Neural cell (in vitro differentiated cells): ENCODE results near the gene PDE1C. TPM values are rescaled to one million over a fixed set of nuclear protein-coding genes. Genes with fewer than 3 reads are reported as not detected.

ENCODE experiments used
- H2AFZ ChIP-seq: fragments of 200-600, 300-800 bp; sonication (generic), shearing (Covaris generic); 2 replicates; pipeline ENCODE4 v1.6.0; 2014; ENCODE audit warnings: low read depth, mild to moderate bottlenecking, antibody characterized with exemption, low read length, moderate library complexity
- H3F3A ChIP-seq: fragments of 200-600 bp; shearing (Covaris generic); 2 replicates; pipeline ENCODE4 v1.6.1; 2016; ENCODE audit warnings: mild to moderate bottlenecking, moderate library complexity, mixed read lengths, antibody characterized with exemption, low read length; ENCODE audit not compliant: insufficient read depth, poor library complexity, severe bottlenecking
- H3K27ac ChIP-seq: fragments of 200-600, 300-800 bp; sonication (generic), shearing (Covaris generic); 2 replicates; pipeline ENCODE4 v1.5.1; 2014; ENCODE audit warnings: mild to moderate bottlenecking, low read length, moderate library complexity
- H3K27me3 ChIP-seq: fragments of 300-800, 200-600 bp; sonication (generic), shearing (Covaris generic); 2 replicates; pipeline ENCODE4 v1.6.0; 2014; ENCODE audit warnings: mild to moderate bottlenecking, low read depth, low read length, moderate library complexity; ENCODE audit not compliant: insufficient read depth
- H3K36me3 ChIP-seq: fragments of 300-800, 200-600 bp; sonication (generic), shearing (Covaris generic); 2 replicates; pipeline ENCODE4 v1.5.1; 2014; ENCODE audit warnings: mild to moderate bottlenecking, antibody characterized with exemption, low read length, moderate library complexity; ENCODE audit not compliant: insufficient read depth
- H3K4me2 ChIP-seq: fragments of 300-800, 200-600 bp; sonication (generic), shearing (Covaris generic); 2 replicates; pipeline ENCODE4 v1.6.0; 2014; ENCODE audit warnings: mild to moderate bottlenecking, low read length
- H3K4me3 ChIP-seq: fragments of 300-800, 200-600 bp; sonication (generic), shearing (Covaris generic); 2 replicates; pipeline ENCODE4 v1.5.1; 2014; ENCODE audit warnings: mild to moderate bottlenecking, low read length, moderate library complexity
- H3K79me2 ChIP-seq: fragments of 200-600 bp; shearing (Covaris generic); replicated peaks from 2 replicates; pipeline ENCODE4 v1.6.0; 2014; ENCODE audit warnings: mild to moderate bottlenecking, low read length, moderate library complexity; ENCODE audit not compliant: insufficient read depth
- H3K9ac ChIP-seq: fragments of 300-800, 200-600 bp; sonication (generic), shearing (Covaris generic); 2 replicates; pipeline ENCODE4 v1.6.1; 2016; ENCODE audit warnings: mild to moderate bottlenecking, low read length, mixed read lengths
- H3K9me2 ChIP-seq: fragments of 200-600 bp; shearing (Covaris generic); 2 replicates; pipeline ENCODE4 v1.6.1; 2016; ENCODE audit warnings: mild to moderate bottlenecking, low read length, mixed read lengths; ENCODE audit not compliant: insufficient read depth
- H3K9me3 ChIP-seq: fragments of 200-600, 300-800 bp; sonication (generic), shearing (Covaris generic); 2 replicates; pipeline ENCODE4 v1.6.1; 2016; ENCODE audit warnings: mild to moderate bottlenecking, mixed run types, low read length, moderate library complexity, mixed read lengths
- H4K20me1 ChIP-seq: fragments of 200-600 bp; shearing (Covaris generic); 2 replicates; pipeline ENCODE4 v1.6.1; 2016; ENCODE audit warnings: mild to moderate bottlenecking, mixed run types; ENCODE audit not compliant: insufficient read depth
- CTCF ChIP-seq: fragments of 450-650 bp; IDR thresholded peaks from 2 replicates; pipeline ENCODE4 v1.5.1; 2014; ENCODE audit warnings: antibody characterized with exemption, mild to moderate bottlenecking, moderate library complexity; ENCODE audit not compliant: poor library complexity, severe bottlenecking
- EP300 ChIP-seq: fragments of 450-650 bp; conservative IDR thresholded peaks from 2 replicates; pipeline ENCODE4 v1.6.1; 2014; ENCODE audit warnings: antibody characterized with exemption, mild to moderate bottlenecking, moderate library complexity; ENCODE audit not compliant: poor library complexity, severe bottlenecking
- EZH2 ChIP-seq: fragments of 200-600, 300-800 bp; shearing (Covaris generic), sonication (generic); IDR thresholded peaks from 2 replicates; pipeline ENCODE4 v1.6.1; 2014; ENCODE audit warnings: antibody characterized with exemption, low read length, borderline replicate concordance, mild to moderate bottlenecking; ENCODE audit not compliant: insufficient read depth, poor library complexity, severe bottlenecking
- MXI1 ChIP-seq: fragments of 450-650 bp; conservative IDR thresholded peaks from 2 replicates; pipeline ENCODE4 v1.6.1; 2014; ENCODE audit warnings: antibody characterized with exemption, mild to moderate bottlenecking; ENCODE audit not compliant: poor library complexity, severe bottlenecking
- POLR2AphosphoS5 ChIP-seq: IDR thresholded peaks from 2 replicates; pipeline ENCODE4 v1.6.1; 2012
- RAD21 ChIP-seq: fragments of 450-650 bp; conservative IDR thresholded peaks from 2 replicates; pipeline ENCODE4 v1.6.1; 2014; ENCODE audit warnings: antibody characterized with exemption, mild to moderate bottlenecking, moderate library complexity
- REST ChIP-seq: IDR thresholded peaks from 2 replicates; pipeline ENCODE4 v1.6.1; 2012; ENCODE audit warnings: borderline replicate concordance
- SMC3 ChIP-seq: fragments of 450-650 bp; conservative IDR thresholded peaks from 2 replicates; pipeline ENCODE4 v1.6.1; 2014; ENCODE audit warnings: antibody characterized with exemption, mild to moderate bottlenecking, moderate library complexity; ENCODE audit not compliant: poor library complexity
- TAF1 ChIP-seq: IDR thresholded peaks from 2 replicates; pipeline ENCODE4 v1.6.1; 2012; ENCODE audit warnings: low read depth
- polyA plus RNA-seq: library from polyadenylated mRNA; depleted of rRNA; stranded (reverse); fragments of >200 nt; gene quantifications from 2 replicates; pipeline ENCODE4 v1.2.3, GENCODE V29; 2014

The PDE1C gene
- polyA plus RNA-seq, 1 donor from 2014 or later: 6.6 TPM

GRCh38 chr7:31788445-31788844 is 281.8 kb downstream of the PDE1C start:
- H3F3A ChIP-seq: no peaks in the 10 kb centered on the region
- H3K79me2 ChIP-seq: no peaks in the 10 kb centered on the region
- no peaks in the 10 kb centered on the region for H3K36me3 ChIP-seq
- H4K20me1 ChIP-seq: no peaks in the 10 kb centered on the region
- TF ChIP-seq MXI1 (no peak), EZH2 (no peak), TAF1 (no peak), POLR2AphosphoS5 (no peak), SMC3 (no peak), EP300 (no peak), CTCF (no peak), RAD21 (no peak)
- H2AFZ ChIP-seq: no peak overlapping the region
- no peaks in the 10 kb centered on the region for H3K9me2 ChIP-seq
- H3K4me3 ChIP-seq: no peak overlapping the region
- no peaks in the 10 kb centered on the region for H3K27me3 ChIP-seq
- H3K27ac ChIP-seq: no peak overlapping the region
- no peaks in the 10 kb centered on the region for H3K9me3 ChIP-seq
- H3K9ac ChIP-seq: no peak overlapping the region
- no peak overlapping the region for H3K4me2 ChIP-seq

GRCh38 chr7:31786326-31786725 is 283.9 kb downstream of the PDE1C start:
- no peaks in the 10 kb centered on the region for H4K20me1 ChIP-seq
- H3F3A ChIP-seq: no peaks in the 10 kb centered on the region
- no peak overlapping the region for H2AFZ ChIP-seq
- H3K79me2 ChIP-seq: no peaks in the 10 kb centered on the region
- H3K27ac ChIP-seq: no peak overlapping the region
- no peaks in the 10 kb centered on the region for H3K9me2 ChIP-seq
- no peak overlapping the region for H3K4me2 ChIP-seq
- TF ChIP-seq EZH2 (no peak), RAD21 (no peak), TAF1 (no peak), POLR2AphosphoS5 (no peak), EP300 (no peak), SMC3 (no peak), REST (no peak), CTCF (no peak), MXI1 (no peak)
- no peaks in the 10 kb centered on the region for H3K27me3 ChIP-seq
- no peak overlapping the region for H3K9ac ChIP-seq
- no peaks in the 10 kb centered on the region for H3K36me3 ChIP-seq
- no peaks in the 10 kb centered on the region for H3K9me3 ChIP-seq
- H3K4me3 ChIP-seq: no peak overlapping the region
